Smooth muscle cell (in vitro differentiated cells): ENCODE measurements around the gene RNF34. TPM values are rescaled to one million over a fixed set of nuclear protein-coding genes. Genes with fewer than 3 reads are reported as not detected.

ENCODE experiments used
- DNase-seq: peaks from one replicate; lab custom pipeline; 2025; ENCODE audit not compliant: unreplicated experiment; lab: John Stamatoyannopoulos, UW
- H2AFZ ChIP-seq: fragments of 200-600 bp; sonication (generic); 2 replicates; pipeline ENCODE4 v1.6.0; 2016; ENCODE audit warnings: antibody characterized with exemption, low read depth, mild to moderate bottlenecking
- H3F3A ChIP-seq: fragments of 200-600 bp; sonication (generic); 2 replicates; pipeline ENCODE4 v1.6.0; 2017; ENCODE audit warnings: antibody characterized with exemption, low read depth
- H3K27ac ChIP-seq: fragments of 200-600 bp; sonication (generic); 2 replicates; pipeline ENCODE4 v1.5.1; 2016; ENCODE audit warnings: low read depth, mild to moderate bottlenecking
- H3K27me3 ChIP-seq: fragments of 200-600 bp; sonication (generic); 2 replicates; pipeline ENCODE4 v1.6.1; 2016; ENCODE audit warnings: low read depth, mild to moderate bottlenecking
- H3K36me3 ChIP-seq: fragments of 200-600 bp; sonication (generic); 2 replicates; pipeline ENCODE4 v1.5.1; 2016; ENCODE audit warnings: low read depth
- H3K4me1 ChIP-seq: fragments of 200-600 bp; sonication (generic); 2 replicates; pipeline ENCODE4 v1.5.1; 2016; ENCODE audit warnings: low read depth
- H3K4me2 ChIP-seq: fragments of 200-600 bp; sonication (generic); 2 replicates; pipeline ENCODE4 v1.6.0; 2016; ENCODE audit warnings: mild to moderate bottlenecking
- H3K4me3 ChIP-seq: fragments of 200-600 bp; sonication (generic); 2 replicates; pipeline ENCODE4 v1.5.1; 2016; ENCODE audit warnings: mild to moderate bottlenecking
- H3K79me2 ChIP-seq: fragments of 200-600 bp; sonication (generic); 2 replicates; pipeline ENCODE4 v1.6.0; 2016; ENCODE audit warnings: low read depth, mild to moderate bottlenecking
- H3K9ac ChIP-seq: fragments of 200-600 bp; sonication (generic); 2 replicates; pipeline ENCODE4 v1.6.0; 2016; ENCODE audit warnings: low read depth
- H3K9me3 ChIP-seq: fragments of 200-600 bp; sonication (generic); replicated peaks from 2 replicates; pipeline ENCODE4 v1.5.1; 2016; ENCODE audit warnings: low read depth
- H4K20me1 ChIP-seq: fragments of 200-600 bp; sonication (generic); 2 replicates; pipeline ENCODE4 v1.6.0; 2016; ENCODE audit warnings: low read depth
- WGBS: methylation state at CpG from one replicate; pipeline ENCODE4 v1.1.7; 2016; ENCODE audit warnings: low lambda C conversion rate; 5-methylcytosine and 5-hydroxymethylcytosine counted together
- polyA plus RNA-seq: library from polyadenylated mRNA; unstranded; fragments of >200 nt; fragmentation: Nextera tagmentation; extraction: Ambion mirVana; gene quantifications from 2 replicates; pipeline ENCODE4 v1.2.1, GENCODE V29; 2016
- total RNA-seq: library from RNA; depleted of rRNA; stranded (reverse); fragments of >200 nt; gene quantifications from 2 replicates; pipeline ENCODE4 v1.2.3, GENCODE V29; 2014
- TF ChIP-seq, protein P1 (sequence below): fragments of 200-600 bp; sonication (generic); IDR thresholded peaks from 2 replicates; pipeline ENCODE4 v1.5.1; 2017; ENCODE audit warnings: borderline replicate concordance, mild to moderate bottlenecking, antibody characterized with exemption; ENCODE audit not compliant: insufficient read depth, poor library complexity, severe bottlenecking

Gene RNF34
- total and polyA plus RNA-seq, 2 experiments from 2014 or later = 19.4 to 24.0 TPM

DNA sequence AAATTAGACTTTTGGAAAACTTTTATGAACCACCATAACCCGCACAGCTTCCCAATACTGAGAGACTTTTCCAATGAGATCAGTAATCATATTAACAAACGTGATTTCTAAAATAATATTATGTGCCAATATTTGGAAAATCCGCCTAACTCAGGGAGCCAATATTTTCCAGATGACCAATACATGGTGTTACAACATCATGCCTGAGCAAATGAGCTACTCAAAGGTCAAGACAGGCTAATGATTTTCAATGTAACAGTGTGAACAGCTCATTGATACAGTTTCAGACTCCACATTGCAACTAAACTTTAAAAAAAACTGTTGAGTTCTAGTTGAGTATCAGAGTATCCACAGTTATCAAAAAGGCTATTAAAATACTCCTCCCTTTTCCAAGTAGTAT is 46.8 kb downstream of the RNF34 start:
- WGBS = 98% methylated on average over 3 of the region's 3 CpGs
- no peaks in the 10 kb centered on the region for H3K9me3 ChIP-seq
- DNase-seq = no peak
- H3K4me3 ChIP-seq = no peak overlapping the region
- no peak overlapping the region for H3K4me2 ChIP-seq
- peaks cover 6% of the 10 kb centered on the region for H3K79me2 ChIP-seq
- H3K27me3 ChIP-seq = no peaks in the 10 kb centered on the region
- no peak overlapping the region for H3K9ac ChIP-seq
- peaks cover 4% of the 10 kb centered on the region for H3K36me3 ChIP-seq
- no peak overlapping the region for H2AFZ ChIP-seq
- H3F3A ChIP-seq = no peaks in the 10 kb centered on the region
- H3K4me1 ChIP-seq = no peaks in the 10 kb centered on the region
- H3K27ac ChIP-seq = no peak overlapping the region
- peaks cover 32% of the 10 kb centered on the region for H4K20me1 ChIP-seq
- TF ChIP-seq, protein P1, sequence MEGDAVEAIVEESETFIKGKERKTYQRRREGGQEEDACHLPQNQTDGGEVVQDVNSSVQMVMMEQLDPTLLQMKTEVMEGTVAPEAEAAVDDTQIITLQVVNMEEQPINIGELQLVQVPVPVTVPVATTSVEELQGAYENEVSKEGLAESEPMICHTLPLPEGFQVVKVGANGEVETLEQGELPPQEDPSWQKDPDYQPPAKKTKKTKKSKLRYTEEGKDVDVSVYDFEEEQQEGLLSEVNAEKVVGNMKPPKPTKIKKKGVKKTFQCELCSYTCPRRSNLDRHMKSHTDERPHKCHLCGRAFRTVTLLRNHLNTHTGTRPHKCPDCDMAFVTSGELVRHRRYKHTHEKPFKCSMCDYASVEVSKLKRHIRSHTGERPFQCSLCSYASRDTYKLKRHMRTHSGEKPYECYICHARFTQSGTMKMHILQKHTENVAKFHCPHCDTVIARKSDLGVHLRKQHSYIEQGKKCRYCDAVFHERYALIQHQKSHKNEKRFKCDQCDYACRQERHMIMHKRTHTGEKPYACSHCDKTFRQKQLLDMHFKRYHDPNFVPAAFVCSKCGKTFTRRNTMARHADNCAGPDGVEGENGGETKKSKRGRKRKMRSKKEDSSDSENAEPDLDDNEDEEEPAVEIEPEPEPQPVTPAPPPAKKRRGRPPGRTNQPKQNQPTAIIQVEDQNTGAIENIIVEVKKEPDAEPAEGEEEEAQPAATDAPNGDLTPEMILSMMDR = no peak

DNA sequence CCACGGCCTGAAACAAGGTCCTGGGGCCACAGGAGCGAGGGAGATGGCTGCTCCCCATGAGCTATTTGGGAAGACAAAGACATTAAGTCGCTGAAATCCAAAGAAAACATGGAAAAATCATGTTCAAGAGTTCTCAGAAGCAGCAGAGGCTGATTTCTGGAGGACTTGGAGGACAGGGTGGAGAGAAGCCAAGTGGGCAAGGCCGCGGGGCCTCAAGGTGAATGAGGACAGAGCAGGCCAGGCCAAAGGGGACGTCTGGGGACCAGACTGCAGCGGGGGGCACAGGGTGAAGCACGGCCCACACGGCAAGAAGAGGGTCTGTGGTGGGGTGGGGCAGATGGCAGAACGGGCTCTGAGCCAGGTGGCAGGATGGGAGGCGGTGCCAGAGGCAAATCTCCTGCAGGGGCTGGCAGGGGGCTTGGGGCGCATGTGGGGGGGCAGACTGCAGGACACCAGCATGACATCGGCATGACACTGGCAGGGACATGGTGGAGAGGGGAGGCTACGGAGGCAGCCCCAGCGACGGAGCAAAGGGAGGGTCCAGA is 48.9 kb downstream of the RNF34 start:
- Histone ChIP-seq H2AFZ (no peak overlapping the region), H3K27ac (no peak overlapping the region), H3K4me2 (no peak overlapping the region), H3K36me3 (peaks cover 4% of the 10 kb centered on the region), H3K4me1 (no peaks in the 10 kb centered on the region), H3K4me3 (no peak overlapping the region), H4K20me1 (peaks cover 40% of the 10 kb centered on the region), H3F3A (no peaks in the 10 kb centered on the region), H3K79me2 (peaks cover 6% of the 10 kb centered on the region), H3K27me3 (no peaks in the 10 kb centered on the region), H3K9me3 (no peaks in the 10 kb centered on the region), H3K9ac (no peak overlapping the region)
- TF ChIP-seq, protein P1 = no peak
- no peak for DNase-seq
- 96% methylated on average over 16 of the region's 16 CpGs for WGBS

DNA sequence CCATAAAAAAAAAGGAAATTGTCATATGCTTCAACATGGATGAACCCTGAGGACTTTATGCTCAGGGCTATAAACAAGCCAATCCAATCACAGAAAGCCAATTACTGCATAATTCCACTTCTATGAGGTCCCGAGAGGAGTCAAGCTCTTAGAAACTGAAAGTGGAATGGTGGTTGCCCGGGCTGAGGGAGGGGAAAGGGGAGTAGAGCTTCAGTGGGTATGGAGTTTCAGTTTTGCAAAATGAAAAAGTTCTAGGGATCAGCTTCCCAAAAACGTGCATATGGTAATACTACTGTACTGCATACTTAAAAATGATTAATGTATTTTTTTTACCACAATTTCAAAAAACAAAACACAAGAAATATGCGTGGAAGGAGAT is 52.0 kb downstream of the RNF34 start:
- Histone ChIP-seq H4K20me1 (peaks cover 64% of the 10 kb centered on the region), H3K9ac (no peak overlapping the region), H3K27ac (peak overlapping the region; percentile 7), H2AFZ (no peak overlapping the region), H3K4me1 (no peaks in the 10 kb centered on the region), H3K36me3 (no peaks in the 10 kb centered on the region), H3K9me3 (no peaks in the 10 kb centered on the region), H3K27me3 (no peaks in the 10 kb centered on the region), H3K4me3 (no peak overlapping the region), H3K79me2 (peaks cover 19% of the 10 kb centered on the region), H3K4me2 (no peak overlapping the region), H3F3A (no peaks in the 10 kb centered on the region)
- TF ChIP-seq, protein P1 = no peak
- 76% methylated on average over 4 of the region's 4 CpGs for WGBS
- DNase-seq = no peak

DNA sequence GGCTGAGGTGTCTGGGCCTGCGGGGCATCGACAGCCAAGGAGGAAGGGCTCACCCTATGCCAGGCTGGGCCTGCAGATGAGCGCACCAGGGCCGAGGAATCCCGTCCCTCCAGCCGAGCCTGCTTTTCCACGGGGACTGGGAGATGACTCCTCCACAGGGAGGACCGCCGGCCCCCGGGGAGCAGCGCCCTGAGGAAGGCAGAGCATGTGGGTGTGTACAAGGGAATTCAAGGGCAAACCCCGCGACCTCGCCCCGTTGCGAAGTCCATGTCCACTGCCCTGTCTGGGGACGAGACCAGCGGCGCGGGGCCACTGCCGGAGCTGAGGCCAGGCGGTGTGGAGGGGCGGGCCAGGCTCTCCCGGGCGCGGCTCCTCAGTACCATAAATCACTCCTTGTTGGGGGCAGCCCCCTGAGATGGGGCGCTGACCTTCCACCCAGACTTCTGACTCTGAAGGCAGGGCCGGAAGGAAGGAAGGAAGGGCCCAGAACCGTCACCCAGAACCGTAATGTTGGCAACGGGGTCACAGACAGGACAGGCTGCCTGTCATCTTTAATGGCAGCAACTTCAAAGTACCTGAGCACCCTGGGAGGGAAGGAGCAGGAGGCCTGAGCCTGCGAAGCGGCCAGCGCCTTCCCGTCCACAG is 52.5 kb downstream of the RNF34 start:
- Histone ChIP-seq H2AFZ (no peak overlapping the region), H3K27ac (no peak overlapping the region), H3K4me2 (no peak overlapping the region), H4K20me1 (peaks cover 64% of the 10 kb centered on the region), H3K4me3 (no peak overlapping the region), H3K27me3 (no peaks in the 10 kb centered on the region), H3K36me3 (no peaks in the 10 kb centered on the region), H3K4me1 (no peaks in the 10 kb centered on the region), H3K9ac (no peak overlapping the region), H3F3A (no peaks in the 10 kb centered on the region), H3K79me2 (peaks cover 20% of the 10 kb centered on the region), H3K9me3 (no peaks in the 10 kb centered on the region)
- TF ChIP-seq, protein P1 = no peak
- WGBS = 70% methylated on average over 35 of the region's 35 CpGs
- no peak for DNase-seq
